ENCODE results near the gene PPARG. TPM values are rescaled to one million over a fixed set of nuclear protein-coding genes. Genes with fewer than 3 reads are reported as not detected.
"Not testable (repeated sequence)": the region's sequence is repeated elsewhere in the genome, so short reads cannot be mapped to it uniquely, and the experiment has no call there.

Gene PPARG
- total RNA-seq, 1 donor from 2014 or later: 28.5 TPM

DNA sequence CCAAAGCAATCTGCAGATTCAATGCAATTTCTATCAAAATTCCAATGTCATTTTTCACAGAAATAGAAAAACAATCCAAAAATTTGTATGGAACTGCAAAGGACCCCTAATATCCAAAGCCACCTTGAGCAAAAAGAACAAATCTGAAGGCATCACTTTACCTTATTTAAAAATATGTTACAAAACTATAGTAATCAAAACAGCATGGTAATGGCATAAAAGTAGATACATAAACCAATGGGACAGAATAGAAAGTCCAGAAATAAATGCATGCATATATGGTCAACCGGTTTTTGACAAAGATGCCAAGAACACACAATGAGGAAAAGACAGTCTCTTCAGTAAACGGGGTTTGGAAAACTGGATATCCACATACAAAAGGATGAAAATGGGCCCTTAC, 39.4 kb upstream of the PPARG start:
- Histone ChIP-seq H3K4me1 (no peaks in the 10 kb centered on the region), H3K27ac (no peak overlapping the region), H3K36me3 (no peaks in the 10 kb centered on the region), H3K27me3 (no peaks in the 10 kb centered on the region), H3K4me3 (no peak overlapping the region), H3K9me3 (no peaks in the 10 kb centered on the region)
- intact Hi-C loops (cut with DNase I): no loop called here
- TF ChIP-seq, protein P1, sequence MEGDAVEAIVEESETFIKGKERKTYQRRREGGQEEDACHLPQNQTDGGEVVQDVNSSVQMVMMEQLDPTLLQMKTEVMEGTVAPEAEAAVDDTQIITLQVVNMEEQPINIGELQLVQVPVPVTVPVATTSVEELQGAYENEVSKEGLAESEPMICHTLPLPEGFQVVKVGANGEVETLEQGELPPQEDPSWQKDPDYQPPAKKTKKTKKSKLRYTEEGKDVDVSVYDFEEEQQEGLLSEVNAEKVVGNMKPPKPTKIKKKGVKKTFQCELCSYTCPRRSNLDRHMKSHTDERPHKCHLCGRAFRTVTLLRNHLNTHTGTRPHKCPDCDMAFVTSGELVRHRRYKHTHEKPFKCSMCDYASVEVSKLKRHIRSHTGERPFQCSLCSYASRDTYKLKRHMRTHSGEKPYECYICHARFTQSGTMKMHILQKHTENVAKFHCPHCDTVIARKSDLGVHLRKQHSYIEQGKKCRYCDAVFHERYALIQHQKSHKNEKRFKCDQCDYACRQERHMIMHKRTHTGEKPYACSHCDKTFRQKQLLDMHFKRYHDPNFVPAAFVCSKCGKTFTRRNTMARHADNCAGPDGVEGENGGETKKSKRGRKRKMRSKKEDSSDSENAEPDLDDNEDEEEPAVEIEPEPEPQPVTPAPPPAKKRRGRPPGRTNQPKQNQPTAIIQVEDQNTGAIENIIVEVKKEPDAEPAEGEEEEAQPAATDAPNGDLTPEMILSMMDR (IDR thresholded peaks at IDR 0.05): no peak
- TF ChIP-seq POLR2A (IDR thresholded peaks at IDR 0.05): no peak
- no peak for TF ChIP-seq POLR2AphosphoS5 (IDR thresholded peaks at IDR 0.05; ENCODE audit: insufficient read depth in 1 of 2, low read depth in 1 of 2)
- DNase-seq (ENCODE audit: extremely low spot score in 2 of 2): no peak

DNA sequence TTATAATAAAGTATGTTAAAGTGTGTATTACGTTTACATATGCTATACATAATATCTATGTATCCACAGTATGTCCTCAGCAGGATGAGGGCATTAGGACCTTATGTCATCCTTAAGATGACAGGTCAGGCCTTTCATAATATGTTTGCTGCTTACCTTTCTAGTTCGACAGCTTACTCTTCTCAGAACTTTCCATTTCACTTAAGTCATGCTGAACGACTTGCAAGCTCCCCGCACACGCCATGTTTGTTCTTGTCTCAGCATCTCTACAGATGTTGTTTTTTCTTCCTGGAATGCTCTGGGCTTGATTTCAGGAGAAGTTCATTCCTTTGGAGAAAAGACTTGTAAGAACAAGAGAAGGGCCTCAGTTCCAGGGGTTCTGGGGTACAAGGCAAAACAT, 36.0 kb upstream of the PPARG start:
- H3K27me3 ChIP-seq: no peaks in the 10 kb centered on the region
- TF ChIP-seq POLR2A (IDR thresholded peaks at IDR 0.05): no peak
- TF ChIP-seq POLR2AphosphoS5 (IDR thresholded peaks at IDR 0.05; ENCODE audit: insufficient read depth in 1 of 2, low read depth in 1 of 2): no peak
- TF ChIP-seq, protein P1 (IDR thresholded peaks at IDR 0.05): no peak
- no peaks in the 10 kb centered on the region for H3K36me3 ChIP-seq
- intact Hi-C loops (cut with DNase I): no loop called here
- H3K4me3 ChIP-seq: no peak overlapping the region
- H3K27ac ChIP-seq: no peak overlapping the region
- no peaks in the 10 kb centered on the region for H3K4me1 ChIP-seq
- H3K9me3 ChIP-seq: no peaks in the 10 kb centered on the region
- no peak for DNase-seq (ENCODE audit: extremely low spot score in 2 of 2)

DNA sequence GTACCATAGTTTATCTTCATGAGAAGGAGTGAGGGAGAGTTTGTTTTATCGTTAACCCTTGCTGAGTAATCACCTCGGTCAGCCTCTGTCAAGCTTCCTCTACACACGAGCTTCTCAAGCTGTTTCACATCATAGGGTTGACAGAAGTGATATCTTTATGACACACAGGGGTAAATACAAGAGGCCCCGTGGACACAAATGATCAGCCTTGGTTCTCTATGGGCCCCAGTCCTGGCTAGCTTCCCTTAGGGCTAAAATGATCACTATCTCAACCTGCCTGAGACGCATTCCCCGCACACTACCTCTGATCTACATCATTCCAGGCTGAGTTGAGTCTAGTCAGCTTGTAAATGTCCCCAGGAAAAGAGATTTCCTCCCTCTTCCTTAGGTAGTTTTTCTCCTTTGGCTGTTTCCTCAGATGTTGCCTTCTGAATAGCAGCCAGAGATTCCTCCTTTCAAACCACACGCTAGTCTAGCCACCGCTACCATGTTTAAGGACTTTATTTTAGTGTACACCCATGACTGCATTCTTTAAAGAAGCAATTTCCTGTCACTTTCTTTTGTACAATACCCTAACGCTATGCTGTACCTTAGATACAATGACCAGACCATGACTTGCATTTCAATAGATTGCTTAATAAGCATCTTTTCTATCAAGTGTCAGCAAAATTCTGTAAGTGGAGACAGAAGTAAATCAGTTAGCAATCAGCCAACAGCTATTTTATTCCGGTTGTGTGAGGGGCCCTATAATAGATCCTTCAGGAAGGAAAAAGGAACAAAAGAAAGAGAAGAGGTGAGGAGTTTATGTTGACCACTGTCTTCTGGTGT, 35.1 kb upstream of the PPARG start:
- intact Hi-C loops (cut with DNase I): no loop called here
- Histone ChIP-seq H3K27ac (no peak overlapping the region), H3K36me3 (no peaks in the 10 kb centered on the region), H3K4me3 (no peak overlapping the region), H3K9me3 (no peaks in the 10 kb centered on the region), H3K27me3 (no peaks in the 10 kb centered on the region), H3K4me1 (no peaks in the 10 kb centered on the region)
- TF ChIP-seq, protein P1 (IDR thresholded peaks at IDR 0.05): no peak
- TF ChIP-seq POLR2AphosphoS5 (IDR thresholded peaks at IDR 0.05; ENCODE audit: insufficient read depth in 1 of 2, low read depth in 1 of 2): no peak
- no peak for TF ChIP-seq POLR2A (IDR thresholded peaks at IDR 0.05)
- DNase-seq (ENCODE audit: extremely low spot score in 2 of 2): no peak

DNA sequence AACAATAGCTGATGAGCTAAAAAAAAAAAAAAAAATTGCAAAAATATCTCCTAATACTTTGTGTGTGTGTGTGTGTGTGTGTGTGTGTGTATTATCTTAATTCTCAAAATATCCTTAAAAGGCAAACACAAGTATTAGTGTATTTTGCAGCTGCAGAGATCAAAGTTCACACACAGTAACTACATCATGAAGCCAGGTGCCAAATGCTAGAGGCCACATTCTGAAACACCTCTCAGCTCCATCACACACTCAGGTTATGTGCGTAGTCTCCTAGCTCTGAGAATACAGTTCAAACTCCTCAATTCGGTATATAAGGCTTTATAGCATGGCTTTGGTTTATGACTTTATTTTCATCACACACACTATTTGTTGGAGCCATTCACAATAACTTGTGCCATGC, 33.5 kb upstream of the PPARG start:
- TF ChIP-seq POLR2A (IDR thresholded peaks at IDR 0.05) (no peak), POLR2AphosphoS5 (IDR thresholded peaks at IDR 0.05; ENCODE audit: insufficient read depth in 1 of 2, low read depth in 1 of 2) (no peak)
- TF ChIP-seq, protein P1 (IDR thresholded peaks at IDR 0.05): no peak
- DNase-seq (ENCODE audit: extremely low spot score in 2 of 2): no peak
- Histone ChIP-seq H3K27me3 (no peaks in the 10 kb centered on the region), H3K9me3 (no peaks in the 10 kb centered on the region), H3K36me3 (no peaks in the 10 kb centered on the region), H3K4me3 (no peak overlapping the region), H3K27ac (no peak overlapping the region), H3K4me1 (no peaks in the 10 kb centered on the region)
- intact Hi-C loops (cut with DNase I): no loop called here

DNA sequence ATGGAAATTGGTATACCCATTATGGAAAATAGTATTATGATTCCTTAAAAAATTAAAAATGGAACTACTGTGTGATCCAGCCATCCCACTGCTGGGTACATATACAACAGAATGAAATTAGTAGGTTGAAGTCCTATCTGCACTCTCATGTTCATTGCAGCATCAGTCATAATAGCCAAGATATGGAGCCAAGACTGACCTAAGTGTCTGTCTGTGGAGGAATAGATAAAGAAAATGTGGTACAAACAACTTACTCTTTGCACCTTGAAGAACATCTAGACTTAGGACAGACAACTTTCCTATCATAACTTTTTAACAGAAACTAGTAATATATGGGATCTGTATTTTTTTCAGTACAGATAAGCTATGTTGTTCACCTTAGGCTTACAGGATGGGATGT, 30.0 kb upstream of the PPARG start:
- Histone ChIP-seq H3K27me3 (no peaks in the 10 kb centered on the region), H3K4me1 (no peaks in the 10 kb centered on the region), H3K27ac (no peak overlapping the region), H3K36me3 (no peaks in the 10 kb centered on the region), H3K9me3 (no peaks in the 10 kb centered on the region), H3K4me3 (no peak overlapping the region)
- no peak for DNase-seq (ENCODE audit: extremely low spot score in 2 of 2)
- no peak for TF ChIP-seq POLR2A (IDR thresholded peaks at IDR 0.05)
- TF ChIP-seq, protein P1 (IDR thresholded peaks at IDR 0.05): no peak
- no peak for TF ChIP-seq POLR2AphosphoS5 (IDR thresholded peaks at IDR 0.05; ENCODE audit: insufficient read depth in 1 of 2, low read depth in 1 of 2)
- intact Hi-C loops (cut with DNase I): no loop called here

DNA sequence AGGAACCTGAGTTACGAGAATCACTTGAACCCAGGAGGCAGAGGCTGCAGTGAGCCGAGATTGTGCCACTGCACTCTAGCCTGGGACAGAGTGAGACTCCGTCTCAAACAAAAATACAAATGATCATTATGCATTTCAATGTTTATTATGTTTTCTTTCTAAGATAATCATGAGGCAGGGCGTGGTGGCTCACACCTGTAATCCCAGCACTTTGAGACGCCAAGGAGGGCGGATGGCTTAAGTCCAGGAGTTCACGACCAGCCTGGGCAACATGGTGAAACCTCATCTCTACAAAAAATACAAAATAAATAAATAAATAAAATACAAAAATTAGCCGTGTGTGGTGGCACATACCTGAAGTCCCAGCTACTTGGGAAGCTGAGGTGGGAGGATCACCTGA, 26.7 kb upstream of the PPARG start:
- DNase-seq (ENCODE audit: extremely low spot score in 2 of 2); H3K27ac ChIP-seq; H3K36me3 ChIP-seq; H3K9me3 ChIP-seq; H3K4me1 ChIP-seq; intact Hi-C loops (cut with DNase I); H3K4me3 ChIP-seq; H3K27me3 ChIP-seq: not testable (repeated sequence)

Data from vagina (tissue), 2 donors.